Skeletal muscle satellite cell (primary cell): ENCODE data around the gene DAPK1.

Experiments
- H3K27me3 ChIP-seq: 2 replicates; pipeline ENCODE4 v1.7.0; 2013; ENCODE audit warnings: low read length; ENCODE audit not compliant: control insufficient read depth, insufficient read depth
- H3K36me3 ChIP-seq: 2 replicates; pipeline ENCODE4 v1.7.0; 2013; ENCODE audit warnings: mild to moderate bottlenecking, control low read depth, low read length; ENCODE audit not compliant: insufficient read depth
- H3K4me1 ChIP-seq: 2 replicates; pipeline ENCODE4 v1.7.0; 2013; ENCODE audit warnings: low read length; ENCODE audit not compliant: control insufficient read depth, insufficient read depth
- H3K4me2 ChIP-seq: 2 replicates; pipeline ENCODE4 v1.7.0; 2013; ENCODE audit warnings: mild to moderate bottlenecking, low read length
- H3K4me3 ChIP-seq: 2 replicates; pipeline ENCODE4 v1.7.0; 2013; ENCODE audit warnings: low read length
- H3K9ac ChIP-seq: 2 replicates; pipeline ENCODE4 v1.7.0; 2013; ENCODE audit warnings: mild to moderate bottlenecking, low read depth, low read length, moderate library complexity
- H3K9me3 ChIP-seq: replicated peaks from 2 replicates; pipeline ENCODE4 v1.7.0; 2013; ENCODE audit warnings: mild to moderate bottlenecking, control low read depth, low read length

DAPK1 gene

DNA sequence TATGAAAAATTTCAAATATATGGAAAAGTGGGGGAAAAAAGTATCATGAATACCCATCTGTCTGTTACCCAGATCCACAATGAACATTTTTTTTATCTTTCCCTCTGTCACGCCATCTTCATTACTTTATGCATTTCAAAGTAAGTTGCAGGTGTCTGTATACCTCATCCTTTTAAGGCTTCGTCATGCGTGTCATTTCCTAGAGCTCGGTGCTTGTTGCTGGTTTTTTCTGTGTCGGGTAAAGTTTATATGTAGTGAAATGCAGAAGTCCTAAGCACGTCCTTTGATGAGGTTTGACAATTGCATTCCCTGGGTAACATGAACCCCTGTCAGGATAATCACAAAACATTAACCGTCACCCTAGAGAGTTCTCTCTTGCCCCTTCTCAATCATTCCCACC, 52.1 kb downstream of the DAPK1 start:
- Histone ChIP-seq H3K9me3 (no peaks in the 10 kb centered on the region), H3K27me3 (no peaks in the 10 kb centered on the region)

DNA sequence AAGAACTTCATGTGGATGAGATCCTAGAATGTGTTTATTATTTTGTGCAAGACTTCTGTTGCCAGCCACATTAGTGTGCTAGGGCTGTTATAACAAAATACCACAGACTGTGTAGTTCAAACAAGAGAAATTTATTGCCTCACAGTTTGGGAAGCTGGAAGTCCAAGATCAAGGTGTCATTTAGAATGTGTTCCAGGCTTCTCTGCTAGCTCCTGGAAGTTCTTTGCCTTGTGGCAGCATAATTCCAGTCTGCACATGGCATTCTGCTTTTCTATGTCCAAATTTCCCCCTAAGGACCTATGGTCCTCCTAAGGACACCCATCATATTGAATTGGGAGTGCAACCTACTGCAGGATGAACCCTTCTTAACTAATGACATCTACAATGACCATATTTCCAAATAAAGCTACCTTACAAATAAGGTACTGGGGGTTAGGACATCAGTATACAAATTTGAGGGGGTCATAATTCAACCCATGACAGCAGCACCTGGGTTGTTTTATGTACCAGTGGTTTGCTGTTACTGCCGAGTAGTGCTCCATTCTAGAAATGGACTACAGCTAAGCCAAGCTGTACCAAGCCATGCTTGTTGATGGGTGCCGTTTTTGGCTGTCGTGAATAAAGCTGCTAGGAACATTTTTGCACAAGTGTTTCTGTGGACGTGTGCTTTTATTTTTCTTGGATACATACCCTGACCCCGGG, 52.7 kb downstream of the DAPK1 start:
- no peak overlapping the region for H3K9ac ChIP-seq
- no peaks in the 10 kb centered on the region for H3K27me3 ChIP-seq
- H3K36me3 ChIP-seq = no peaks in the 10 kb centered on the region
- peaks cover 14% of the 10 kb centered on the region for H3K4me1 ChIP-seq
- no peaks in the 10 kb centered on the region for H3K9me3 ChIP-seq
- H3K4me2 ChIP-seq = no peak overlapping the region
- no peak overlapping the region for H3K4me3 ChIP-seq

More for the DNA sequence above, 52.1 kb downstream of the DAPK1 start:
- no peak overlapping the region for H3K4me3 ChIP-seq
- no peak overlapping the region for H3K9ac ChIP-seq
- no peak overlapping the region for H3K4me2 ChIP-seq
- H3K36me3 ChIP-seq = no peaks in the 10 kb centered on the region
- H3K4me1 ChIP-seq = peaks cover 14% of the 10 kb centered on the region

DNA sequence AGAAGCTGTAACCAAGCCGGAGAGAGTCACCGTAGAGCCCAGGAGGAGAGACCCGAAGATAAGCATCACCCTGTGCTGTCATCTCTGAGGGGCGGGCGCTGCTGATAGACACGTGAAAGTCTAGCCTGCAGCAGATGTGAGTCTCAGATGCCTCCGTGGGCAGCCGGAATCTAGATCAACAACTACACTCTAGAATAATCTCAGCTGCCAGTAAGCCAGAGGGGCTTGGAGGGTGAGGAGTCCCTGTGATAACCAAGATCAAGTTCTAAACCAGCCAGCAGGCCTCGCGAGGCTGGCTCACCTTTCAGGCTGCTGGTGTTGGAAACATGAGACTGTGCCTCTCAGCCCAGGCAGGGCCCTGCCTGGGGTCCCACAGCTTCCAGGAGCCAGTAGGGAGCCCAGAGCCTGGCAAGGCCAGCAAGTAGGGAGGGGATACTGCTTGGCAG, 54.1 kb downstream of the DAPK1 start:
- Histone ChIP-seq H3K27me3 (no peaks in the 10 kb centered on the region), H3K9me3 (no peaks in the 10 kb centered on the region), H3K9ac (no peak overlapping the region), H3K4me3 (no peak overlapping the region), H3K4me1 (peaks cover 2% of the 10 kb centered on the region), H3K4me2 (no peak overlapping the region), H3K36me3 (no peaks in the 10 kb centered on the region)

GRCh38 chr9:87554171-87554910, 56.7 kb downstream of the DAPK1 start:
- Histone ChIP-seq H3K9me3 (no peaks in the 10 kb centered on the region), H3K4me3 (no peak overlapping the region), H3K36me3 (no peaks in the 10 kb centered on the region), H3K4me2 (no peak overlapping the region), H3K9ac (no peak overlapping the region), H3K4me1 (no peaks in the 10 kb centered on the region), H3K27me3 (no peaks in the 10 kb centered on the region)

- Histone ChIP-seq H3K4me1 (no peaks in the 10 kb centered on the region), H3K27me3 (no peaks in the 10 kb centered on the region), H3K9ac (no peak overlapping the region), H3K4me2 (no peak overlapping the region), H3K36me3 (no peaks in the 10 kb centered on the region), H3K4me3 (no peak overlapping the region), H3K9me3 (no peaks in the 10 kb centered on the region)
Observed at GRCh38 chr9:87554976-87555375, 57.3 kb downstream of the DAPK1 start.

DNA sequence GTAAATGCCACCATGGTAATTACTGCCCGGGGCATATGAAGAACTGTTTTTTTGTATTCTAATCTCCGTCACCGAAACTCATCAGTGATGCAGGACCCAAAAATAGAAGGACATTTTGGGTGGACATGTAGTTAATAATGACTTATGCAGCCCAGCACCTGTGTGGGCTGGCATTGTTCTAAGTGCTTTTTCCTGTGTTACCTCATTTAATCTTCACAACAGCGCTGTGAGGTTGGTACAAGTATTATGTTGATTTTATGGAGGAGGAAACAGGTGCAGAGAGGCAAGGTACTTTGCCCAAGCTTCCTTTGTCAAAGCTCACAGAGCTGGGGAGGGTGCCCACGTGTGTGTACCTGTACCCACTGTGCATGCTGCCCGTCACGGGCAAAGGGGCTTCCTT, 58.4 kb downstream of the DAPK1 start:
- Histone ChIP-seq H3K4me3 (no peak overlapping the region), H3K4me1 (no peaks in the 10 kb centered on the region), H3K27me3 (no peaks in the 10 kb centered on the region), H3K4me2 (no peak overlapping the region), H3K9ac (no peak overlapping the region), H3K9me3 (no peaks in the 10 kb centered on the region), H3K36me3 (no peaks in the 10 kb centered on the region)

DNA sequence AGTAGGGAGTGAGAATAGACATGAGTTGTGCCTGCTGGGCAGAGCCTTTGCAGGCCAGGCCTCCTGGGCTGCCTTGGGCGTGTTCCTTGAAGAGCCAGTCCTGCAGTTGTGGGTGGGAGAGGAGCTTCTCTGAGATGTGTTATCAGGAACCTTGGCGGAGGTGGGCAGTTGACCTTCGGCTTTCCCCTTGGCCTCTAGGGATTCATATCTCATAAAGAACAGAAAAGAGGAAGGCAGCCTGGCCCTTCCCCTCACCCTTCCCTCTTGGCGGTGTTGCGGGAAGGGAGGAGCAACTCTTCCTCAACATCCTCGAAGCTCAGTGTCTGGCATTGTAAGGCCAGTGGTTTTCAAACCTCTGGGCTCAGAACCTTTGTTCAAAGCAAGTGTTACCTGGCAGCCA, 59.2 kb downstream of the DAPK1 start:
- no peaks in the 10 kb centered on the region for H3K27me3 ChIP-seq
- H3K4me1 ChIP-seq = no peaks in the 10 kb centered on the region
- H3K4me2 ChIP-seq = no peak overlapping the region
- no peak overlapping the region for H3K9ac ChIP-seq
- H3K4me3 ChIP-seq = no peak overlapping the region
- no peaks in the 10 kb centered on the region for H3K36me3 ChIP-seq
- no peaks in the 10 kb centered on the region for H3K9me3 ChIP-seq

DNA sequence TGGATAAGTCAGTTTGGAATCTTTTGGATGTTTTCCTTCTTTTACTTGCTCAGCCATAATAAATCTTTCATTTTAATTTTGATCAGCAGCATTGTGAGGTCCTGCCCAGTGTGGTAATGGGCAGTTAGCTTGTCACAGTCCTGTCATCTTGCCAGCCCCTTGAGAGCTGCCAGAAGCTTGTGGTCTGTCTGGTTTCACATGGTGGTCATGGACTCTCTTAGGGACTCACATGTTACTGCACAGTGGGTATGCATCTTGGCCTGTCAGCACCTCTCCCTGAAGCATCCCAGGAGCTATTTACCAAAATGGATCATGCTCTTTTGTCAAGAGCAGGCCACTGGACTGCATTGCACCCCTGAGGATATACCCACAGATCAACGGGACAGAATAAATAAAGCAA, 60.3 kb downstream of the DAPK1 start:
- Histone ChIP-seq H3K27me3 (no peaks in the 10 kb centered on the region), H3K4me3 (no peak overlapping the region), H3K9ac (no peak overlapping the region), H3K9me3 (no peaks in the 10 kb centered on the region), H3K36me3 (no peaks in the 10 kb centered on the region), H3K4me1 (no peaks in the 10 kb centered on the region), H3K4me2 (no peak overlapping the region)

DNA sequence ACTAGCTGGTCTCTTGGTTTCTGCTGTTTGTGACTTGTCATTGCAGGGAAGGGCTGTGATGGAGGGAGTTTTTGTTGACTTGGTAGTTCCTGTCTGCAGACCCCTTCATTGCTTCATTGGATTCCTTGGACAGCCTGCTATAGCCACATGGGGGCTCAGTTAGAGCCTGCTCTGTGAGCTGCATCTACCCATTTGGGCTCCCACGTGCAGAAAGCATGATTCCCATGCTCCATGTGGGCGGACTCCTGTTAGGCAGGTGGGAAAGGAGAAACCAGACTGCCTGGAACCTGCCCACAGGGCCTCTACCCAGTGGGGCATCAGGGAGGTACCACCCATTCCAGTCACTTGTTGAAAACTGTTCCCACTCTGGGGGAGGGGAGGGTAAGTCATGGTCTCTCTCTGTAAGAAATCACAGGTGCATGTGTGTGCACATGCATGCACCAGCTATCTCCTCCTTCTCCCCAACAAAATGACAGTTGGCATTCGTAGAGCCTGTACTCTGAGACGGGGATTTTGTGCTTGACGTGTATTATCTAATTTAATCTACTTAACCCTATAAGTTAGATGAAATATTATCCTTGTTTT, 61.0 kb downstream of the DAPK1 start:
- H3K36me3 ChIP-seq = no peaks in the 10 kb centered on the region
- no peak overlapping the region for H3K4me2 ChIP-seq
- no peak overlapping the region for H3K9ac ChIP-seq
- H3K4me1 ChIP-seq = no peaks in the 10 kb centered on the region
- no peaks in the 10 kb centered on the region for H3K9me3 ChIP-seq
- no peak overlapping the region for H3K4me3 ChIP-seq
- no peaks in the 10 kb centered on the region for H3K27me3 ChIP-seq

GRCh38 chr9:87562062-87562461, 64.4 kb downstream of the DAPK1 start:
- Histone ChIP-seq H3K36me3 (no peaks in the 10 kb centered on the region), H3K4me1 (no peaks in the 10 kb centered on the region), H3K4me3 (no peak overlapping the region), H3K9ac (no peak overlapping the region), H3K27me3 (no peaks in the 10 kb centered on the region), H3K4me2 (no peak overlapping the region), H3K9me3 (no peaks in the 10 kb centered on the region)

- Histone ChIP-seq H3K4me2 (no peak overlapping the region), H3K9me3 (no peaks in the 10 kb centered on the region), H3K9ac (no peak overlapping the region), H3K4me1 (peaks cover 4% of the 10 kb centered on the region), H3K27me3 (no peaks in the 10 kb centered on the region), H3K4me3 (no peak overlapping the region), H3K36me3 (no peaks in the 10 kb centered on the region)
Observed at GRCh38 chr9:87562530-87563170, 65.0 kb downstream of the DAPK1 start.
